NCI-H748 treated with DMSO at 0.1 percent for 48 hours (cell line): ENCODE data around the gene TCERG1L.
"Not testable (repeated sequence)": the region's sequence is repeated elsewhere in the genome, so short reads cannot be mapped to it uniquely, and the experiment has no call there.

Experiments
- DNase-seq: peaks from one replicate; lab custom pipeline; 2025; lab: John Stamatoyannopoulos, UW

Gene TCERG1L

GRCh38 chr10:131083915-131084790, 227.4 kb downstream of the TCERG1L start:
- DNase-seq, result no peak

- no peak for DNase-seq
Measured at GRCh38 chr10:131082991-131083481, 228.5 kb downstream of the TCERG1L start.

- DNase-seq, result no peak
Measured at GRCh38 chr10:131082201-131082850, 229.2 kb downstream of the TCERG1L start.

- DNase-seq, result no peak
Measured at GRCh38 chr10:131081786-131082185, 229.7 kb downstream of the TCERG1L start.

- DNase-seq, result no peak
Measured at GRCh38 chr10:131081376-131081775, 230.1 kb downstream of the TCERG1L start.

- DNase-seq, result no peak
Measured at GRCh38 chr10:131080571-131080970, 230.9 kb downstream of the TCERG1L start.

- no peak for DNase-seq
Measured at GRCh38 chr10:131079314-131079713, 232.2 kb downstream of the TCERG1L start.

- DNase-seq, result not testable (repeated sequence)
Measured at GRCh38 chr10:131078882-131079280, 232.6 kb downstream of the TCERG1L start.

GRCh38 chr10:131078131-131078881, 233.2 kb downstream of the TCERG1L start:
- DNase-seq, result no peak

- DNase-seq, result no peak
Measured at GRCh38 chr10:131077724-131078123, 233.8 kb downstream of the TCERG1L start.

GRCh38 chr10:131077031-131077430, 234.5 kb downstream of the TCERG1L start:
- DNase-seq, result no peak

GRCh38 chr10:131076356-131076755, 235.2 kb downstream of the TCERG1L start:
- DNase-seq, result no peak

- DNase-seq, result no peak
Measured at GRCh38 chr10:131075218-131075770, 236.2 kb downstream of the TCERG1L start.

- no peak for DNase-seq
Measured at GRCh38 chr10:131074682-131075081, 236.8 kb downstream of the TCERG1L start.

- no peak for DNase-seq
Measured at GRCh38 chr10:131073469-131074035, 238.0 kb downstream of the TCERG1L start.

GRCh38 chr10:131072651-131073468, 238.7 kb downstream of the TCERG1L start:
- no peak for DNase-seq

- DNase-seq, result no peak
Measured at GRCh38 chr10:131071721-131072120, 239.8 kb downstream of the TCERG1L start.

GRCh38 chr10:131070856-131071255, 240.7 kb downstream of the TCERG1L start:
- no peak for DNase-seq

GRCh38 chr10:131068760-131069159, 242.8 kb downstream of the TCERG1L start:
- no peak for DNase-seq

- no peak for DNase-seq
Measured at GRCh38 chr10:131068311-131068710, 243.2 kb downstream of the TCERG1L start.

GRCh38 chr10:131067690-131068089, 243.8 kb downstream of the TCERG1L start:
- no peak for DNase-seq
